Endothelial cell of umbilical vein (primary cell): ENCODE data around the gene ITPKB.

ENCODE experiments used
- EZH2 ChIP-seq: IDR thresholded peaks from 2 replicates; pipeline ENCODE4 v1.6.1; 2012; ENCODE audit warnings: borderline replicate concordance, low read depth, mild to moderate bottlenecking, moderate library complexity, low read length, inconsistent platforms; ENCODE audit not compliant: severe bottlenecking
- MYC ChIP-seq: IDR thresholded peaks from one replicate; pipeline ENCODE4 v1.6.1; 2011; ENCODE audit warnings: mild to moderate bottlenecking, low read depth, low read length
- POLR2A ChIP-seq: IDR thresholded peaks from 2 replicates; pipeline ENCODE4 v1.6.1; 2012; ENCODE audit warnings: low read depth, mild to moderate bottlenecking, control low read depth, low read length
- POLR2AphosphoS5 ChIP-seq: IDR thresholded peaks from 2 replicates; pipeline ENCODE4 v1.6.1; 2012; ENCODE audit warnings: low read depth, mild to moderate bottlenecking, control low read depth, low read length, moderate library complexity; ENCODE audit not compliant: insufficient read depth
- TF ChIP-seq, protein P1 (sequence below), 2 donors: IDR thresholded peaks; 1 replicate in 1 of 2; 2 replicates in 1 of 2; pipeline ENCODE4 v1.5.1; 2011; ENCODE audit warnings: low read length in 2 of 2, mild to moderate bottlenecking in 2 of 2, moderate library complexity in 2 of 2, control low read depth in 1 of 2, inconsistent platforms in 1 of 2, low read depth in 1 of 2; ENCODE audit not compliant: insufficient read depth in 1 of 2; ENCODE audit errors: extremely low read depth in 1 of 2
- TF ChIP-seq, protein P2 (sequence below): IDR thresholded peaks from 2 replicates; pipeline ENCODE4 v1.6.1; 2011; ENCODE audit not compliant: insufficient read depth, insufficient read length

DNA sequence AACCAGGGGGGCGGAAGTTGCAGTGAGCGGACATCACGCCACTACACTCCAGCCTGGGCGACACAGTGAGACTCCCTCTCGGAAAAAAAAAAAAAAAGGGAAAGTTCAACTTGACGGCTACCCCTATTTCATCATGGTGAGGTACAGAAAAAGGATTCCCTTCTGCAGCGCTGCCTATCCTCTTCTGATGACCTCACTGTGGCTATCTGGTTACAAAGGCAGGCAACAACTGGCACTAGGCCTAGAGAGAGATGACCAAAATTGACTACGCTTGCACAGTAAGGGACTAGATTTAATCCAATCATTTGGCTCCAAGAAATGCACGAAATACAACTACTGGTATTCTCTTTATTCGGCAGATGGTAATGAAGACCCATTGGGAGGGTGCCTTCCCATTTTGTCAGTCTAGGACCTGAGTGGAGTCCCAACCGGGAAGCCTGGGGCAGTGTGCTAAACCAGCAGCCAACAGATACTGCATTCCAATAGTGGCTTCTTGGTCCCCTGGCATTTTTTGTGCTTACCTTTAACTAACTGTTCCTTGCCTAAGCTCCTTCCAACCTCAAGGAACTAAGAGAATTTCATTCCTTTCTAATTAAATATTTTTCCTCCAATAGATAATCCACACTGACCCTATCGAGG lies 36.6 kb downstream of the ITPKB start:
- TF ChIP-seq, protein P1, sequence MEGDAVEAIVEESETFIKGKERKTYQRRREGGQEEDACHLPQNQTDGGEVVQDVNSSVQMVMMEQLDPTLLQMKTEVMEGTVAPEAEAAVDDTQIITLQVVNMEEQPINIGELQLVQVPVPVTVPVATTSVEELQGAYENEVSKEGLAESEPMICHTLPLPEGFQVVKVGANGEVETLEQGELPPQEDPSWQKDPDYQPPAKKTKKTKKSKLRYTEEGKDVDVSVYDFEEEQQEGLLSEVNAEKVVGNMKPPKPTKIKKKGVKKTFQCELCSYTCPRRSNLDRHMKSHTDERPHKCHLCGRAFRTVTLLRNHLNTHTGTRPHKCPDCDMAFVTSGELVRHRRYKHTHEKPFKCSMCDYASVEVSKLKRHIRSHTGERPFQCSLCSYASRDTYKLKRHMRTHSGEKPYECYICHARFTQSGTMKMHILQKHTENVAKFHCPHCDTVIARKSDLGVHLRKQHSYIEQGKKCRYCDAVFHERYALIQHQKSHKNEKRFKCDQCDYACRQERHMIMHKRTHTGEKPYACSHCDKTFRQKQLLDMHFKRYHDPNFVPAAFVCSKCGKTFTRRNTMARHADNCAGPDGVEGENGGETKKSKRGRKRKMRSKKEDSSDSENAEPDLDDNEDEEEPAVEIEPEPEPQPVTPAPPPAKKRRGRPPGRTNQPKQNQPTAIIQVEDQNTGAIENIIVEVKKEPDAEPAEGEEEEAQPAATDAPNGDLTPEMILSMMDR (IDR thresholded peaks at IDR 0.05; ENCODE audit: extremely low read depth in 1 of 2, insufficient read depth in 1 of 2, low read depth in 1 of 2, low read length in 2 of 2) = no peak
- TF ChIP-seq POLR2A = no peak
- TF ChIP-seq, protein P2, sequence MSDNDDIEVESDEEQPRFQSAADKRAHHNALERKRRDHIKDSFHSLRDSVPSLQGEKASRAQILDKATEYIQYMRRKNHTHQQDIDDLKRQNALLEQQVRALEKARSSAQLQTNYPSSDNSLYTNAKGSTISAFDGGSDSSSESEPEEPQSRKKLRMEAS = no peak
- TF ChIP-seq MYC = no peak
- TF ChIP-seq EZH2 = no peak
- TF ChIP-seq POLR2AphosphoS5 = no peak
